Stimulated activated naive B cell treated with anti-CD40 and anti-IgM and Interleukin-4, amounts not matched to agents 10 μg/mL and 1 μg/mL and 100 μg/mL, for 72 hours (primary cell): ENCODE data around the gene LIPA.
"Not testable (repeated sequence)": the region's sequence is repeated elsewhere in the genome, so short reads cannot be mapped to it uniquely, and the experiment has no call there.

Experiments
- ATAC-seq, 2 donors: fragments of 150-1000 bp; cut with Tn5 transposase; replicated peaks; 2 replicates each; pipeline ENCODE4 v1.10.0; 2021; ENCODE audit warnings: moderate library complexity in 1 of 2
- DNase-seq: peaks from one replicate; pipeline ENCODE4 v3.0.0; 2021
- H3K27ac Mint-ChIP-seq: one replicate; pipeline ENCODE4 v1.8.0; 2022; ENCODE audit warnings: mild to moderate bottlenecking, mixed read lengths
- H3K27me3 Mint-ChIP-seq, 2 donors: one replicate each; pipeline ENCODE4 v1.8.0; 2022; ENCODE audit warnings: mixed read lengths in 2 of 2
- H3K36me3 Mint-ChIP-seq, 2 donors: one replicate each; pipeline ENCODE4 v1.8.0; 2022; ENCODE audit warnings: mixed read lengths in 2 of 2, mild to moderate bottlenecking in 1 of 2
- H3K4me1 Mint-ChIP-seq, 2 donors: one replicate each; pipeline ENCODE4 v1.8.0; 2022; ENCODE audit warnings: mixed read lengths in 2 of 2, mild to moderate bottlenecking in 1 of 2
- H3K4me3 Mint-ChIP-seq, 2 donors: one replicate each; pipeline ENCODE4 v1.8.0; 2022; ENCODE audit warnings: mild to moderate bottlenecking in 2 of 2, mixed read lengths in 2 of 2, moderate library complexity in 1 of 2
- H3K9me3 Mint-ChIP-seq, 2 donors: one replicate each; pipeline ENCODE4 v1.8.0; 2022; ENCODE audit warnings: mixed read lengths in 2 of 2, mild to moderate bottlenecking in 1 of 2

Gene LIPA

GRCh38 chr10:89258881-89259280, 7.3 kb upstream of the LIPA start:
- Mint-ChIP-seq H3K9me3 (peaks cover 9 to 10% of the 10 kb centered on the region in 2 donors), H3K4me1 (peaks cover 6 to 19% of the 10 kb centered on the region in 2 donors), H3K36me3 (peaks cover 8 to 11% of the 10 kb centered on the region in 2 donors), H3K27me3 (no peaks in the 10 kb centered on the region), H3K27ac (no peak overlapping the region), H3K4me3 (no peak overlapping the region)
- ATAC-seq, result no peak
- no peak for DNase-seq

GRCh38 chr10:89257581-89257980, 6.0 kb upstream of the LIPA start:
- peaks cover 8 to 11% of the 10 kb centered on the region in 2 donors for H3K36me3 Mint-ChIP-seq
- no peaks in the 10 kb centered on the region for H3K27me3 Mint-ChIP-seq
- DNase-seq (no peak), ATAC-seq (no peak)
- no peak overlapping the region for H3K4me3 Mint-ChIP-seq
- no peak overlapping the region for H3K27ac Mint-ChIP-seq
- H3K4me1 Mint-ChIP-seq, result peaks cover 6 to 10% of the 10 kb centered on the region in 2 donors
- H3K9me3 Mint-ChIP-seq, result peaks cover 10 to 11% of the 10 kb centered on the region in 2 donors

- no peak for DNase-seq
- Mint-ChIP-seq H3K36me3 (peaks cover 8 to 11% of the 10 kb centered on the region in 2 donors), H3K9me3 (peaks cover 10 to 11% of the 10 kb centered on the region in 2 donors), H3K4me1 (peaks cover 6 to 10% of the 10 kb centered on the region in 2 donors), H3K4me3 (no peak overlapping the region), H3K27ac (no peak overlapping the region), H3K27me3 (no peaks in the 10 kb centered on the region)
- no peak for ATAC-seq
These were observed 5.4 kb upstream of the LIPA start for GRCh38 chr10:89256962-89257361.

- DNase-seq (no peak), ATAC-seq (no peak)
- peaks cover 8 to 11% of the 10 kb centered on the region in 2 donors for H3K36me3 Mint-ChIP-seq
- peaks cover 6 to 10% of the 10 kb centered on the region in 2 donors for H3K4me1 Mint-ChIP-seq
- no peak overlapping the region for H3K4me3 Mint-ChIP-seq
- no peaks in the 10 kb centered on the region for H3K27me3 Mint-ChIP-seq
- H3K27ac Mint-ChIP-seq, result no peak overlapping the region
- H3K9me3 Mint-ChIP-seq, result peaks cover 10 to 11% of the 10 kb centered on the region in 2 donors
These were observed 4.8 kb upstream of the LIPA start for GRCh38 chr10:89256340-89256739.

- Mint-ChIP-seq H3K36me3 (peaks cover 8 to 11% of the 10 kb centered on the region in 2 donors), H3K9me3 (peaks cover 10 to 11% of the 10 kb centered on the region in 2 donors)
These were observed 4.2 kb upstream of the LIPA start for GRCh38 chr10:89255793-89256192.

GRCh38 chr10:89255091-89255579, 3.6 kb upstream of the LIPA start:
- Mint-ChIP-seq H3K4me1 (peaks cover 10 to 13% of the 10 kb centered on the region in 2 donors), H3K9me3 (peaks cover 10 to 11% of the 10 kb centered on the region in 2 donors), H3K36me3 (peaks cover 8 to 11% of the 10 kb centered on the region in 2 donors)
- not testable (repeated sequence) for DNase-seq, H3K27me3 Mint-ChIP-seq, ATAC-seq, H3K4me3 Mint-ChIP-seq, H3K27ac Mint-ChIP-seq

More at GRCh38 chr10:89255793-89256192, 4.2 kb upstream of the LIPA start:
- Mint-ChIP-seq H3K27ac (no peak overlapping the region), H3K27me3 (no peaks in the 10 kb centered on the region), H3K4me1 (peaks cover 11 to 13% of the 10 kb centered on the region in 2 donors), H3K4me3 (no peak overlapping the region)
- DNase-seq (no peak), ATAC-seq (no peak)

GRCh38 chr10:89252225-89252585, 630 bp upstream of the LIPA start:
- DNase-seq, result no peak
- H3K4me3 Mint-ChIP-seq, result peak overlapping the region in 1 of 2 donors; percentile 94
- H3K9me3 Mint-ChIP-seq, result peaks cover 10 to 11% of the 10 kb centered on the region in 2 donors
- peak overlapping the region; percentile 51 for H3K27ac Mint-ChIP-seq
- peaks cover 12 to 15% of the 10 kb centered on the region in 2 donors for H3K36me3 Mint-ChIP-seq
- ATAC-seq, result no peak
- H3K27me3 Mint-ChIP-seq, result no peaks in the 10 kb centered on the region
- peaks cover 16 to 26% of the 10 kb centered on the region in 2 donors for H3K4me1 Mint-ChIP-seq

GRCh38 chr10:89250865-89251408, 638 bp downstream of the LIPA start:
- Mint-ChIP-seq H3K27me3 (no peaks in the 10 kb centered on the region), H3K27ac (peak overlapping the region; percentile 87), H3K4me3 (peak overlapping the region; percentile 92 to 94), H3K4me1 (peaks cover 16 to 29% of the 10 kb centered on the region in 2 donors), H3K36me3 (peaks cover 12 to 15% of the 10 kb centered on the region in 2 donors), H3K9me3 (peaks cover 10 to 11% of the 10 kb centered on the region in 2 donors)
- ATAC-seq, result no peak
- no peak for DNase-seq

- Mint-ChIP-seq H3K4me1 (peaks cover 18 to 37% of the 10 kb centered on the region in 2 donors), H3K4me3 (peak overlapping the region; percentile 3 to 38), H3K27ac (peak overlapping the region; percentile 72), H3K36me3 (peaks cover 5% of the 10 kb centered on the region in 2 donors), H3K27me3 (no peaks in the 10 kb centered on the region), H3K9me3 (peaks cover 0 to 2% of the 10 kb centered on the region in 2 donors)
- ATAC-seq, result no peak
- no peak for DNase-seq
These were observed 2.6 kb downstream of the LIPA start for GRCh38 chr10:89248990-89249389.

GRCh38 chr10:89247623-89248022, 4.0 kb downstream of the LIPA start:
- DNase-seq, H3K27me3 Mint-ChIP-seq, H3K36me3 Mint-ChIP-seq, H3K27ac Mint-ChIP-seq, H3K4me3 Mint-ChIP-seq, ATAC-seq, H3K9me3 Mint-ChIP-seq: not testable (repeated sequence)
- peaks cover 27 to 51% of the 10 kb centered on the region in 2 donors for H3K4me1 Mint-ChIP-seq

- Mint-ChIP-seq H3K9me3 (no peaks in the 10 kb centered on the region), H3K4me1 (peaks cover 28 to 54% of the 10 kb centered on the region in 2 donors), H3K36me3 (peaks cover 11 to 12% of the 10 kb centered on the region in 2 donors), H3K27ac (no peak overlapping the region), H3K27me3 (no peaks in the 10 kb centered on the region), H3K4me3 (no peak overlapping the region)
- no peak for DNase-seq
- ATAC-seq, result no peak
These were observed 5.8 kb downstream of the LIPA start for GRCh38 chr10:89245802-89246201.

- ATAC-seq, result peak; percentile 41 to 43
- H3K36me3 Mint-ChIP-seq, result peaks cover 23 to 24% of the 10 kb centered on the region in 2 donors
- peak overlapping the region; percentile 48 for H3K27ac Mint-ChIP-seq
- DNase-seq, result no peak
- peak overlapping the region; percentile 14 to 21 for H3K4me3 Mint-ChIP-seq
- H3K27me3 Mint-ChIP-seq, result no peaks in the 10 kb centered on the region
- no peaks in the 10 kb centered on the region for H3K9me3 Mint-ChIP-seq
- H3K4me1 Mint-ChIP-seq, result peaks cover 32 to 48% of the 10 kb centered on the region in 2 donors
These were observed 8.6 kb downstream of the LIPA start for GRCh38 chr10:89242840-89243568.

GRCh38 chr10:89242345-89242684, 9.3 kb downstream of the LIPA start:
- H3K9me3 Mint-ChIP-seq, result no peaks in the 10 kb centered on the region
- peaks cover 32 to 54% of the 10 kb centered on the region in 2 donors for H3K4me1 Mint-ChIP-seq
- DNase-seq (no peak), ATAC-seq (no peak)
- H3K27me3 Mint-ChIP-seq, result no peaks in the 10 kb centered on the region
- peaks cover 27 to 28% of the 10 kb centered on the region in 2 donors for H3K36me3 Mint-ChIP-seq
- H3K27ac Mint-ChIP-seq, result no peak overlapping the region
- no peak overlapping the region for H3K4me3 Mint-ChIP-seq

- ATAC-seq (peak; percentile 49 to 78), DNase-seq (no peak)
- H3K27me3 Mint-ChIP-seq, result no peaks in the 10 kb centered on the region
- no peaks in the 10 kb centered on the region for H3K9me3 Mint-ChIP-seq
- H3K4me1 Mint-ChIP-seq, result peaks cover 32 to 54% of the 10 kb centered on the region in 2 donors
- no peak overlapping the region for H3K27ac Mint-ChIP-seq
- H3K4me3 Mint-ChIP-seq, result no peak overlapping the region
- peaks cover 27 to 28% of the 10 kb centered on the region in 2 donors for H3K36me3 Mint-ChIP-seq
These were observed 9.9 kb downstream of the LIPA start for GRCh38 chr10:89241486-89242344.
